HG02623 (cell line): ENCODE results near the gene TMPRSS2.

ENCODE experiments used
- ATAC-seq: cut with Tn5 transposase; IDR thresholded peaks from one replicate; pipeline ENCODE4 v1.9.1; 2021; ENCODE audit warnings: moderate library complexity; ENCODE audit not compliant: unreplicated experiment

TMPRSS2 gene

GRCh38 chr21:41451753-41452676 lies 55.9 kb downstream of the TMPRSS2 start:
- ATAC-seq = no peak

- ATAC-seq = no peak
Measured at GRCh38 chr21:41449613-41450012, 58.3 kb downstream of the TMPRSS2 start.

GRCh38 chr21:41447356-41447755 lies 60.6 kb downstream of the TMPRSS2 start:
- no peak for ATAC-seq

DNA sequence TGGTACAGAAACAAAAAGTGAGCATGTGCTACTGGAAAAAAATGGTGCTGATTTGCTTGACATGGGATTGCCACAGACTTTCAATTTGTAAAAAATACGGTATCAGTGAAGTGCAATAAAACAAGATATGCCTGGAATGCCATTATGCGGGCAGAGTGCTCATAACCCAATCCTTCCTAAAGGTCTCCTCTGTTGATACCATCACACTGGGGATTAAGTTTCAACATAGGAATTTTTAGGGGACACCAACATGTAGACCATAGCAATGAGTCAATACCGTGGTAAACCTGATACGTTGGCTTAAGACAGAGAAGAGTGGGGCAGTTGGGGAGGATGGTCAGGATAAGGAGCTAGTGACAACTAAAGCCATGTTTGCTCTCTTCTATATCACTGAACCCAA lies 61.4 kb downstream of the TMPRSS2 start:
- ATAC-seq = no peak

GRCh38 chr21:41445465-41445862 lies 62.5 kb downstream of the TMPRSS2 start:
- ATAC-seq = no peak

GRCh38 chr21:41444703-41445464 lies 63.1 kb downstream of the TMPRSS2 start:
- ATAC-seq = no peak

DNA sequence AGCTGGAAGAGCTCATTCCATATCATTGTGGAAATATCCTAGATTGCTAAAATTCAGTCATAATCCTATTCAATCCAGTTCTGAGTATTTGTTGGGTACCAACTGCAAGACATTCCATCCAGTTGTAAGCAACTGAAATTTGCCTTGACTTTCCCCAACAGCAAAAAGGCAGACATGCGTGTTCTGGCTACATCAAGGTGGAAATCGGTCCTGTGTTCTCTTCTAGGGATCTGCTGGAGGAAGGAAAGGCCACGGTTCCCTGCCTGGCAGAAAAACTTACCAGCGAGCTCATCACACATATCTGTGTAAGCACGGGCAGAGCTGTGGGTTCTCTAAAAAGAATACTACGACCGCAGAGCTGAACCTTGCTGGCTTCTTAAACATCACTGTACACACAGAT lies 64.4 kb downstream of the TMPRSS2 start:
- ATAC-seq = no peak

GRCh38 chr21:41442481-41443186 lies 65.3 kb downstream of the TMPRSS2 start:
- ATAC-seq = no peak

DNA sequence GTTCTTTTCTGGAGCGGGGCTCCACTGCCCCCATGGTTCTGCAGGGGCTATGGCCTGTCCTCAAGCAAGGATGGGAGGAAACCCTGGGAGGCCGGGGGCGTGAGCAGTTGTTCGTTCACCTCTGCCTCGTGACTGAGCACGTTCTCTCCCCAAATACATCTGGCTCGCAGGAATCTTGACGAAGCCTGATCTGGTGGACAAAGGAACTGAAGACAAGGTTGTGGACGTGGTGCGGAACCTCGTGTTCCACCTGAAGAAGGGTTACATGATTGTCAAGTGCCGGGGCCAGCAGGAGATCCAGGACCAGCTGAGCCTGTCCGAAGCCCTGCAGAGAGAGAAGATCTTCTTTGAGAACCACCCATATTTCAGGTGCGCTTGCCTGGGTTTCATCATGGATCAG lies 66.4 kb downstream of the TMPRSS2 start:
- no peak for ATAC-seq

GRCh38 chr21:41439248-41439647 lies 68.7 kb downstream of the TMPRSS2 start:
- no peak for ATAC-seq

DNA sequence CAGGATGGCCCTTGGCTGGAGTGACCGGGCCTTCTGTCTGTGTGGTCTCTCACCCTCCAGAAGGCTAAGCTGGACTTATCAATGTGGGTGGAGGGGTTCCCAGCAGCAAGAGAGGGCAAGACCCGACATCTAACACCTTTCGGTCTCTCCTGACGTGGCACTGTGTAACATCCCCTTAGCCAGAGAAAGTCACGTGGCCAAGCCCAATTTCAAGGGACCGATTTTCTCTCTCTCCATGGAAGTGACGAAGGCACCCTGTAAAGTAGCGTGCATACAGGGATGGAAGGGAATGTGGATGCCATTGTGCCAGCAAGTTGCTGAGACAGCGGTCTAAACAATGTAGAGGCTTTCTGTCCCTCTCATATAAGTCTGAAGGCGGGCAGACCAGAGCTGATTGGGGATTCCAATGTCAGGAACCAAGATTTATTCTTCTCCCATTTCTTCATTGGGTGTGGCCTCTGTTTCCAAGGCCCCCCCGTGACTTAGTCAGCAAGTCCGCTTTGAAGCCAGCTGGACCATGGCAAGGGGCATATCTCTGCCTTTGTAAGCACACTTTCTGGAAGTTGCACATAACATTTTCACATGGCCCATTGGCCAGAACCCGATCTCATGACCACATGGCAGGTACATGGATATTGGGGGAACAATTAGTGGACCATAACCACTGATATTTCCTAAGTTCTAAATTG lies 69.4 kb downstream of the TMPRSS2 start:
- ATAC-seq = no peak

DNA sequence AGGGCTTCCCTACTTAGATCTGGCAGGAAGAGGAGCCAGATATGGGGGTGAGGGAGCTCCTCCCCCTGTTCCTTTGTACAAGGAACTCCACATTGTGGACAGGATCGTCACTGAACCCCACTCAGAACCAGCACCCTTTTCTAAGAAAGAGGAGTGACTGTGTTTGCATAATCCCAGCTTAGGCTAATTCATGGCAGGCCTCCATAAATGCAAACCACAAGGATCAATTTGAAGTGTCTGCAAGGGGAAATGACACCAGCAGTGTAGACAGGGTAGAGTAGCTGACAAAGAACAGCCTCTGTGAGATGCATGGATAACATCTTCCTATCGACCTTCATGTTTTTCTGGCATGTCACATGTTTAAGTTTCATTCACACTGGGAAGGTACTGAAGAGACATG lies 70.2 kb downstream of the TMPRSS2 start:
- ATAC-seq = no peak

DNA sequence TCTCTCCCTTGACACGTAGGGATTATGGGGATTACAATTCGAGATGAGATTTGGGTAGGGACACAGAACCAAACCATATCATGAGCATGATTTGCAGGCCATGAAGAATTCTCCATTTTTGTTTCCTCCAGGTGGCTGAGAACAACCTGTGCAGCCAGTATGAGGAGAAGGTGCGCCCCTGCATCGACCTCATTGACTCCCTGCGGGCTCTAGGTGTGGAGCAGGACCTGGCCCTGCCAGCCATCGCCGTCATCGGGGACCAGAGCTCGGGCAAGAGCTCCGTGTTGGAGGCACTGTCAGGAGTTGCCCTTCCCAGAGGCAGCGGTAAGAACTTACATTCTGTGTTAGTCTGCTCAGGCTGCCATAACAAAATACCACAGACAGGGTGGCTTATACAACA lies 72.3 kb downstream of the TMPRSS2 start:
- no peak for ATAC-seq

GRCh38 chr21:41433566-41433965 lies 74.4 kb downstream of the TMPRSS2 start:
- no peak for ATAC-seq

DNA sequence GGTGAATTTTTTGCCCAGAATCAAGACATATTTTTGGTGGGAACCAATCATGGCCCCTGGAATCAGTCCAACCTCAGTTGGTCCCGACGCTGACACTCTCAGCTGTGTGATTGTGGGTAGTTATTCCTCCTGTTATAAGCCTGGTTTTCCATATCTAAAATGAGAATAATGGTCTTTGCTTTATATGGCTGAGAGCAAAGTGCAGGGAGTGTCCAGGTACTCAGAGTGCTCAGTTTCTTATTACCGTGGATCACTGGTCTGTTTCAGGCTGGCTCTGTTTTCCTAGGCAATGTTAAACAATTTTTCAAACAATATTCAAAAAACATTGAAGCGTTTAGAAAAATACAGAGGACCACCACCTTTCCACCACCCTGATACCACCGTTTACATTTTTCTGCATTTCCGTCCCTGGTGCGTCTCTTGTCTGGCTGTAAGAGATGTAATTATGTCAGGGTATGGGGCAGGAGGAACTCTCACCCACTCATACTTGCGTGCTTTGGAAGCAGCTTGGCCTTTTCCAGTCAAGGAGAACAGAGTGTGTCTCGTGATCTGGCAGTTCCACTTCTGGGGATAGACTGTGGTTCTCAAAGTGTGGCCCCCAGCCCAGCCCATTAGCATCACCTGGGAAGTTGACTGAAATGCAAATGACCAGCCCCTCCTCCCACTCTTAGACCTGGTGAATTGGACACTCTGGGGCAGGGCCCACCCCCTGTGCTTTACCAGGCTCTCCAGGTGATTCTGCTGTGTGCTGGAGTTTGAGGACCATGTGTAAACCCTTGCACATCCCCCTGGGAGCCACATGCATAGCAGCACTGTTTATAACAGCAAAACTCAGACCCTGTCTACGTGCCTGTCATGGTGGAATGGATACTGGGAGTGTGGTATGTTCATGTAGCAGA lies 75.1 kb downstream of the TMPRSS2 start:
- ATAC-seq = no peak

DNA sequence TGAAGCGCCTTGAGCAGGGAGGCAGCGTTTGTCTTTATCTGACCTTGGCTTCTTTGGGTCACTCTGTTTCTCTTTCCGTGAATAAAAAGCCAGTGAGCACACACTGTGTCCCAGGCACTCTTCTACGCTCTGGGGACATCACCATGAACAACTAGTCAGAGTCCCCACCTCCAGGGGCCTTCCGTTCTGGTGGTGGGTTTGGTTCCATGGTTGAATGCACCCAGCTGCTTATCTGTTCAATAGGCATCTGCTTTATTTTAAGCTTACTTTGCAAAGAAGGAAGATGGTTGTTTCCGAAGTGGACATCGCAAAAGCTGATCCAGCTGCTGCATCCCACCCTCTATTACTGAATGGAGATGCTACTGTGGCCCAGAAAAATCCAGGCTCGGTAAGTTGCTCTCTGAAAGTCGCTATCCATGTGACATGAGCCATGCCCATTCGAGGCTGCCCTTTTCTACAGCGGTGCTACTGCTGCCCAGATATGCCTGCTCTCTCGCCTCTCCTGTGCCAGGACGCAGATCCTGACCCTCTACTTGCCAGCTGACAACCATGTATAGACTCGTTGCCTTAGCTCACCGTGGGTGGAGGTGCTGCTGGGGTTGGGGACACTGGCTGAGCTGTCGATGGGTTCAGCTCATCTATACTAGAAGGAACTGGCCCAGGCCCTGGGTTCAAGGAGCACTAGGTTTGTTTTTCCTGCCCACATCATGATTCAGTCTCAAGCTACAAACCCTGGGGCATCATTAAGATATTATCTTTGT lies 76.0 kb downstream of the TMPRSS2 start:
- ATAC-seq = peak; percentile 76

- ATAC-seq = no peak
Measured at GRCh38 chr21:41429925-41430491, 78.0 kb downstream of the TMPRSS2 start.

DNA sequence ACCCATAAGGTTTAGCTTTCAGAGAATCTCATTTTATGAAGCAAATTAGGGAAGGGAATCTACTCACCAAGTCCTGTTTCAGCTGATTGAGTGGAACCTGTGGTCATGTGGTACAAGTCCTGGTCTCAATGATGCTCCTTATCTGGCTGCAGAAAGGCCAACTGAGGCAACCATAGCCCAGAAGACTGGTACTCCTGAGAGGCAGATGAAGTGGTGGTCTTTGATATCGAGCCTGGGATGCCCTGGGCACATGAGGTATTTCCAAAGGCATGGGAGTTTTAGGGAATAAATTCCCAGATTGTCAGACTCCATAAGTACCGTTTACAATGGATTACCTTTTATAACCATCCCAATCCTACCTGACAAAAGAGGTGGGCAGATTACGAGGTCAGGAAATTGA lies 78.7 kb downstream of the TMPRSS2 start:
- ATAC-seq = no peak

GRCh38 chr21:41428847-41429246 lies 79.1 kb downstream of the TMPRSS2 start:
- no peak for ATAC-seq
